ENCODE data around the gene CD82.

DNA sequence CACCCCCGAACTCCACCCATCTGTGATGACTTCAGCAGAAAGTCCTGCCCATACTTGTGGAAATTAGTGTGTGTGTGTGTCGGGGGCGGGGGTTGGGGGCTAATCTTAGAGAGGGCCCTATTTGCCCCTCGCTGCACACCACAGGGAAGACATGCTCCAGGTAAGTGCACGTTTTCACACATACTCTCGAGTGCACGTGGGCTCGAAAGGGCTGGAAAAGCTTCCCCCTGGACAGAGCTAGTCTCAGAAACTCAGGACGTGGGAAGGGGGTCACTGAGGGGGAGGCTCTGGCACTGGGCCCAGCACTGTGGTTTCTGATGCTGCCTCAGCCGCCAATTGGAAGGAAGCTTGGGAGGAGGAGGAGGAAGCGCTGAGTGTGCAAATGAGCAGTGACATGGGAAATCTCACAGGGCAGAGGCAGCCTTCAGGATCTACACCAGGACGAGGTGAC lies 40.7 kb upstream of the CD82 start:
- TF ChIP-seq POLR2AphosphoS5 (IDR thresholded peaks at IDR 0.05; ENCODE audit: borderline replicate concordance, low read depth, low read length), result no peak
- no peak for TF ChIP-seq EZH2 (IDR thresholded peaks at IDR 0.05)
- no peak for TF ChIP-seq FOXP2 (optimal IDR thresholded peaks at IDR 0.05; ENCODE audit: control extremely low read depth, extremely low read length, insufficient read depth)

Measured in SK-N-MC (cell line).